ENCODE results near the gene IBA57. TPM values are rescaled to one million over a fixed set of nuclear protein-coding genes. Genes with fewer than 3 reads are reported as not detected.
"Not testable (repeated sequence)": the region's sequence is repeated elsewhere in the genome, so short reads cannot be mapped to it uniquely, and the experiment has no call there.

The IBA57 gene
- polyA plus RNA-seq, 1 donor: 5.3 TPM

DNA sequence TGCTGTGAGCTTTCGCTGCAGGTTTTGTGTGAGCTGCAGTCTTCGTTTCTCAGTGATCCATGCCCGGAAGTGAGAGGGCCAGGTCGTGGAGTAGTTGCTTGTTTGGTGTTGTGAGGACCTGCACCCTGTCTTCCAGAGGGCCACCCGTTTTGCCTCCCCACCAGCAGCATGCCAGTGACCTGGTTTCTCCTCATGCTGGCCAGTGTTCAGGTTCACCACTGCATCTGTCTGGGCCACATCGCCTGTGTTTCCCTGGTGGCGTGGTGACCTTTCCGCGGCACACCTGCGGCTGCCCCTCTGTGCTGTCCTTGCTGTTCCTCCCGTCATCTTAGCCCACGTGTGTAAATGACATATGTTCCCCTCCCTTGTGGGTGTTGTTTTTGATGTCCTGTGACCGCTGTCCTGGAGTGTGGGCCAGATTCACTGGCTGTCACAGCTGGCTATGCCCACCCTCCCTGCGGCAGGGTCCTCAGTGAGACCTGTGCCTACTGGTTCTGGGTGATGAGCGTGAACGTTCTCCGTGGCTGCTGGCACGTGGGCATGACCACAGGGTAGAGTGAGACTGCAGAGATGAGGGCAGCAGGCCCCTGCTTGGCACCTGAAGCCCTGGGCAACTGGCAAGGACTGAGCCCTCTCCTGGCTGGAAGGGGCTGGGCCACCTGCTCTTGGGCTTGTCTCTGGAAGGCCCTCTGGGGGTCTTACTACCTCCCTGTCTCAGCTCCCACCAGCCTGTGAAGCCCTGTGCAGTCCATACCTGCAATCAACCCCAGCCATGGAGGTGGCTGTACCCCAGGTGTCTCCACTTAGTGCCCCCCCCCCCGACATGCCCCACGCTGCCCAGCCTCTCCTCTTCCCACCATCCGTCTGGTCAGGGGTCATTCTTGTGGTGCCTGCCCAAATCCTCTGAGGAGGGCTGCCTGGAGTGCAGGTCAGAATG, 7.3 kb downstream of the IBA57 start:
- no peak for DNase-seq

- DNase-seq: not testable (repeated sequence)
Measured at GRCh38 chr1:228173528-228174481, 8.2 kb downstream of the IBA57 start.

DNA sequence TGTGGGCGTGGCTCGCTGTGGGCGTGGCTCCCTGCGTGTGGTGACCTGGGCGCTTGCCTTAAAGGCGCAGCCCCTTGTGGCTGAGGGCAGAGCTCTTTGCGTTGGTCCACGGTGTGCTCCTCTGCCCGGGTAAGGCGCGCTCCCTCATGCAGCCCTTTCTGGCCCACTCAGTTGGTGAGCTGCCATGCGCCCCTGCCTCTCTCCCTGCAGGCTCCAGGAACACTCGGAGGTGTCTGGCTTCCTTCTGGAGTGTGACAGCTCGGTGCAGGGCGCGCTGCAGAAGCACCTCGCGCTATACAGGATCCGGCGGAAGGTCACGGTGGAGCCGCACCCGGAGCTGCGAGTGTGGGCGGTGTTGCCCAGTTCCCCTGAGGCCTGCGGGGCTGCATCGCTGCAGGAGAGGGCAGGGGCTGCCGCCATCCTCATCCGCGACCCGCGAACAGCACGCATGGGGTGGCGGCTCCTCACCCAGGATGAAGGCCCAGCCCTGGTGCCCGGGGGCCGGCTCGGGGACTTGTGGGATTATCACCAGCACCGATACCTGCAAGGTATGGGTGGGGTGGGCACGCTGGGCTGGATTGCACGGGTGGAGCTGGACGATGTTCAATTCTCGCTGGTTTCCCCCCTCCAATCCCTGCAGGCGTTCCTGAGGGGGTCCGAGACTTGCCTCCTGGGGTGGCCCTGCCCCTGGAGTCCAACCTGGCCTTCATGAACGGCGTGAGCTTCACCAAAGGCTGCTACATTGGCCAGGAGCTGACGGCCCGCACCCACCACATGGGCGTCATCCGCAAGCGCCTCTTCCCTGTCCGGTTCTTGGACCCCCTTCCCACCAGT, 9.1 kb downstream of the IBA57 start:
- DNase-seq: no peak

DNA sequence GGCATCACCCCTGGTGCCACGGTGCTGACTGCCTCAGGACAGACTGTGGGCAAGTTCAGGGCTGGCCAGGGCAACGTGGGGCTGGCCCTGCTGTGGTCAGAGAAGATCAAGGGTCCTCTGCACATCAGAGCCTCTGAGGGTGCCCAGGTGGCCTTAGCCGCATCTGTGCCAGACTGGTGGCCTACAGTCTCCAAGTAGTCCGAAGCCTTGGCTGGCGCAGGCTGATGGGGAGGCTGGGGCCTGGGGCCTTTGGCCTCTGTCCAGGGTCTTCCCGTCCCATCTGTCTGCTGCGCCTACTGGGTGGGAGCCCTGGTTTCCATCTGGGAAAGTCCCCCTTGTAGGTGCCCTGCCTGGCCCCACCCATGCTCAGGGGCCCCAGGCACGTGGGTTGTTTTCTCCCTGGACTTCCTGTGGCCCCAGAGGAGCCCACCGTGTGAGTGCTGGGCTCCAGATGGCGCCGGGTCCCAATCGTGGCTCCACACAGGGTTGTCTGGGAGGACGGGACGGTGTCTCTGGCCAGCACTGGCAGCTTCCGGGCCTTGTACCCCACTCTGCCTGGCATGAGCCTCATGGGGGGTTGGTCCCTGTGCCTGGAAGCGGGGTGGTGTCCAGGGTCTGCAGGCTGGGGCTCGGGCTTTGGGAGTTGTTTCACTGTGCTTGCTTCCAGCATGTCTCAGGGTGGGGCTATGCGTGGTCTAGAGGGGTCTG, 9.9 kb downstream of the IBA57 start:
- DNase-seq: no peak

DNA sequence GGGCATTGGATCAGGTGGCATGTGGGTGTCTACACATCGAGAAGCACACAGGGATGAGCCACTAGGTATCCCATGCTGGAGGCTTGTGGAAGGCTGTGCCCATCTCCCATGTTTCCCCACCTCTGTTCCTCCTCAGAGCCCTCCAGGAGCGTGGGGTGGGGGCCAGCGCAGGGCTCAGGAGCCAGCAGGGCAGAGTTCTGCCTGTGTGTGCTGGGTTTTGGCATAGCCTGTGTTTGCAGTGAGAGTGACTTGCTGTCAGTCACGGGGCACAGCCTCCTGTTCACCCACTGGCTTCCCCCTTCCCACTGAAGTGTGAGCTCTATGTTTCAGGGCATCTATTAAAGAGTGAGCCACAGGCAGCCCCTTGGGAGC, 10.4 kb downstream of the IBA57 start:
- DNase-seq: no peak

DNA sequence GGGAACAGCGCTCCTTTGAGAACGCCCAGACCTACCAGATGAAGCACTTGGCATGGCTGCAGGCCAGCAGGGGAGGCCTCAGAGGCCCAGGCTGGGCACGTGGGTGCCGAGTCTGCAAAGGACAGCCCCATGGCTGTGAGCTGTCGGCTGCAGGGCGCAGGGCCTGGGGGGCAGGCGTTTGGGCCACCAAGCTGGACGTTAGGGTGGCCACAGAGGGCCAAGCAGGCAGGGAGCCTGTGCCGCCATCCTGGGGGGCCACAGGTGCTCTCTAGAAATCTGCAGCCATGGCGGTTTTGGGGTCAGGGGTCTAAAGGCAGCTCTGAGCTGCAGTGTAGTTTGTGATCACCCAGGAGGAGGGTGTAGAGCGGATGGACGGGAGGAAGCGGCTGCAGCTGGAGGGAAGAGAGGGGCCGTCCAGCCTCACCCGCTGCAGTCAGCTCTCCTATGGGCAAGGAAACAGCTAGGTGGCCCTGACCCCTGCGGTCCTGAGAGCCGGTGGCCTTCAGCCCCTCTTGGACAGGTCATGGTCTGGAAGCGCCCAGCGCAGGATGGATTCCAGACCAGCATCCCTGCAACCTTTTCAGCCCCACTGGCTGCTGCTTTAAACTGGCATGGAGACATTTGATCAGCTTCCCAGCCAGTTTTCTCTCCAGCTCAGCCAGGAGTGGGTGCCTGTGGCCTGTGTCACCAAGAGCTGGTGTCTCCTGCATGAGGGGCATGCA, 11.0 kb downstream of the IBA57 start:
- DNase-seq: no peak

DNA sequence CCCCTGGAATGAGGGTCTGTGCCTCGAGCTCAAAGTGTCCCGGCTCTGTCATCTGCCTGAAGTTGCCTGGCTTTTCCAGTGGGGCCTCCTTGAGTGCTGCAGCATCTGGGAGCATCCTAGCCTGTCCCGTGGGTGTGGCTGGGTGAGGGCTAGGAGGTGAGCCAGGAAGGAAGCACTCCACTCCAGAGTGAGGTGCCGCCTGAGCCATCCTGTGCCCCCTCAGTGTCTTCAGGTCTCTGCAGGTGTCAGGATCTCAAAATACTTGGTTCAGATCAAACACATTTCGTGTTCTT, 11.5 kb downstream of the IBA57 start:
- no peak for DNase-seq

- no peak for DNase-seq
Measured at GRCh38 chr1:228177721-228178710, 12.4 kb downstream of the IBA57 start.

- DNase-seq: no peak
Measured at GRCh38 chr1:228178737-228179684, 13.4 kb downstream of the IBA57 start.

DNA sequence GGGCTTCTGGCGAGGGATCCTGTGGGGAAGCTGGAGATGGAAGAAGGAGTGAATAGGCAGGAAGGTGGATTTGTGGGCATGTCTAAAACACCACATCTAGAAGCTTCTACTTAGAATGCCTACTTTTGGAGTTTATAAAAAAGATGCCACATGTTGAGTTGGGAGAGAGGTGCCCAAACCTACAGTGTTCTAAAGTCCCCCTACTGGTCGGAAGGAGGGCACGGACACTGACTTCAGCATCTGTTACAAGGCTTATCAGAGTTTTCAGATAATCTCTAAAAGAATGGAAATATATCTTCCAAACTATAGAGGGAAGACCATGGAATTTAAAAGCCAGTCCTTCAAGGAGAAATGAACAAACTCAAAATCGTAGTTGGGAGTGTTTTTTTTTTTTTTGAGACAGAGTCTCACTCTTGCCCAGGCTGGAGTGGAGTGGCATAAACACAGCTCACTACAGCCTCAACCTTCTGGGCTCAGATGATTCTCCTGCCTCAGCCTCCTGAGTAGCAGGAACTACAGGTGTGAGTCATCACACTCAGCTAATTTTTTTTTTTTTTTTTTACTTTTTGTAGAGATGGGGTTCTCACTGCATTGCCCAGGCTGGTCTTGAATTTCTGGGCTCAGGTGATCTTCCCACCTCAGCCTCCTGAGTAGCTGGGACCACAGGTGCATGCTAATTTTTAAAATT, 14.8 kb downstream of the IBA57 start:
- no peak for DNase-seq

DNA sequence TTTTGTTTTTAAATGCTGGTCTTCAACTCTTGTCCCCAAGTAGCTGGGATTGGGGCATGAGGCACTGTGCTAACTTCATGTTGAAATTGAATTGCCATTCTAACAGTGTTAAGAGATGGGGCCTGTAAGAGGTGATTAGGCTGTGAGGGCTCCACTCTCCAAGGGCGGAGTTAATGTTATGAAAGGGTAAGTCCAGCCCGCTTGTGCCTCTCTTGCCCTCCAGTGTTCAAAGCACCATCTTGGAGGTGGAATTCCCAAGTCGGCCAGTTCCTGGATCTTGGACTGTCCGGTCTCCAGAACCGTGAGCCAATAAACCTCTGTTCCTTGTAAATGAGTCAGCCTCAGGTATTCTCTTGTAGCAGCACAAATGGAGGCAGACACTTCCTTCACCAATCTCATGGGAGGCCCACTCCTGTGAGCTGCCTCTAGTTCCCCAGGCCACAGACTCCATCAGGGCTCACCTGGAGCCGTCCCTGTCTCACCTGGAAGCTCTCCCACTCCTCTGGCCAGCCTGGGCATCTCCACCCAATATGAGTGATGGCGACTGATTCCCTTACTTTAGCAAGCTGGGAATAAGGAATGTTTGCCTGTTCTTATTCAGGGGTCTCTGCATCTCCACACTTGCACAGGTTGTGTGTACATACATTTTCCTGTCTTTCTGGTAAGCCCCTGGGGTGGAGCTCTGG, 15.5 kb downstream of the IBA57 start:
- DNase-seq: no peak

DNA sequence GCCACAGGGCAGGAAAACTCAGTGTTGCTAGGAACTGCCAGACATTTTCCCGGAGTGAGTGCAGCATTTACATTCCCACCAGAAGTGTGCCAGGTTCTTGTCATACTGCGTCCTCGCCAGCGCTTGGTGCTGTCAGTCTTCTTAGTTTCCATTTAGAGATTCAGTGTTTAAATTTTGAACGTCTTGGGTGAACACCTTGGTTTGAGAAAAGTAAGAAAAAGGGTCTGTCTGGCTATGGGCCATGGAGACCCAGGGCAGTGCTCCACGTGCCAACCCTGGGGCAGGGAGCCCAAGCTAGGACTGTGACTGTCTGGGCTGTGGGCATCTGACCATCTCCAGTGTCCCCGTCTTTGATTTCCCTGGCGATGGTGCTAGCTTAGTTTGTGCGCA, 16.0 kb downstream of the IBA57 start:
- DNase-seq: no peak

- DNase-seq: no peak
Measured at GRCh38 chr1:228182296-228183030, 16.9 kb downstream of the IBA57 start.

DNA sequence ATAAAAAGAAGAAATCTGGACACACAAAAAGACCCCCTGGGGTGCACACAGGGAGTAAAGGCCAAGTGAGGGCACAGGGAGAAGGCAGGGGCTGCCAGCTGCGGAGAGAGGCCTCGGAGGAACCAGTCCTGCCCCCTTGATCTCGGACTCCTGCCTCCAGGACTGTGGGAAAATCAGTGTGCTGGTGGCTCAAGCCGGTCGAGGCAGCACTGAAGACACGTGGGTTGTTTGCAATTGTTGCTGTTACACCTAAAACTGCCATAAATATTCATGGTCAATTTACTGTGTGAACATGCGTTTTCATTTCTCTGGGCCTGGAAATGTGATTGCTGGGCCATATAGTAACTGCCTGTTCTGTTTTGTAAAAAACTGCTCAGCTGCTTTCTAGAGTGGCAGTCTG, 18.5 kb downstream of the IBA57 start:
- DNase-seq: no peak

- DNase-seq: no peak
Measured at GRCh38 chr1:228185641-228185965, 20.0 kb downstream of the IBA57 start.

DNA sequence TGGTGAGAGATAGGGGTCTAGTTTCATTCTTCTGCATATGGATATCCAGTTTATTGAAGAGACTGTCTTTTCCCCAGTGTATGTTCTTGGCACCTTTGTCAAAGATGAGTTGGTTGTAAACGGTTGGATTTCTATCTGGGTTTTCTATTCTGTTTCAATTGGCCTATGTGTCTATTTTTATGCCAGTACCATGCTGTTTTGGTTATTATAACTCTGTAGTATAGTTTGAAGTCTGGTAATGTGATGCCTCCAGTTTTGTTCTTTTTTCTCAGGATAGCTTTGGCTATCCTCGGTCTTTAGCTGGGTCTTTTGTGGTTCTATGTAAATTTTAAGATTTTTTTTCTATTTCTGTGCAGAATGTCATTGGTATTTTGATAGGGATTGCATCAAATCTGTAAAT, 22.6 kb downstream of the IBA57 start:
- not testable (repeated sequence) for DNase-seq

DNA sequence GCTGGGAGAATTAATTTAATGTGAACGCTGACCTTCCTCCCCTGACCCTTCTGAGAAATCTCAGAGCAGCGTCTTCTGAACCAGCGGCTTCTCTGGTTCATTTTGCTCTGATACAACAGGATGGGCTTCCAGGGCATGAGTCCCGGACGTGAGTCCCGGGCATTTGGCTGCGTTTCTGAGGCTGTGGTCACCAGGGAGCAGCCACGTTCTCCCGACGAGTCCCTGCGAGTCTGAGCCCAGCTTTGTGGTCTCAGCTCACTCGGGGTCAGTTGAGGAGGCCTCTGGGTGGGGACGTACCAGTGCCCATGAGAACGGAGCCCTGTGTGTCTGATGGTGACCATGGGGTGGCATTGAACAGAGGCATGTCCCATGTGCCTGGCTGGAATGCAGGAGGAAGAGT, 24.6 kb downstream of the IBA57 start:
- DNase-seq: no peak

Data from hindlimb muscle (tissue), 1 donor.